Subcutaneous adipose tissue (tissue), 4 donors: ENCODE measurements around the gene KCNH4. TPM values are rescaled to one million over a fixed set of nuclear protein-coding genes. Genes with fewer than 3 reads are reported as not detected.

Experiments used
- total RNA-seq, 4 donors: library from RNA; depleted of rRNA; stranded (reverse); fragments of >200 nt; gene quantifications; one replicate each; pipeline ENCODE4 v1.1.0, GENCODE V29; 2016
- TF ChIP-seq, protein P1 (sequence below): fragments of 450-650 bp; IDR thresholded peaks from one replicate; pipeline ENCODE4 v1.5.1; 2016; ENCODE audit warnings: low read depth, mild to moderate bottlenecking, control low read depth, antibody characterized with exemption, moderate library complexity

The KCNH4 gene
- total RNA-seq, 4 donors from 2014 or later, result 0.16 to 0.34 (median 0.19) TPM; not detected in 1

GRCh38 chr17:42130310-42130936, 50.5 kb downstream of the KCNH4 start:
- TF ChIP-seq, protein P1, sequence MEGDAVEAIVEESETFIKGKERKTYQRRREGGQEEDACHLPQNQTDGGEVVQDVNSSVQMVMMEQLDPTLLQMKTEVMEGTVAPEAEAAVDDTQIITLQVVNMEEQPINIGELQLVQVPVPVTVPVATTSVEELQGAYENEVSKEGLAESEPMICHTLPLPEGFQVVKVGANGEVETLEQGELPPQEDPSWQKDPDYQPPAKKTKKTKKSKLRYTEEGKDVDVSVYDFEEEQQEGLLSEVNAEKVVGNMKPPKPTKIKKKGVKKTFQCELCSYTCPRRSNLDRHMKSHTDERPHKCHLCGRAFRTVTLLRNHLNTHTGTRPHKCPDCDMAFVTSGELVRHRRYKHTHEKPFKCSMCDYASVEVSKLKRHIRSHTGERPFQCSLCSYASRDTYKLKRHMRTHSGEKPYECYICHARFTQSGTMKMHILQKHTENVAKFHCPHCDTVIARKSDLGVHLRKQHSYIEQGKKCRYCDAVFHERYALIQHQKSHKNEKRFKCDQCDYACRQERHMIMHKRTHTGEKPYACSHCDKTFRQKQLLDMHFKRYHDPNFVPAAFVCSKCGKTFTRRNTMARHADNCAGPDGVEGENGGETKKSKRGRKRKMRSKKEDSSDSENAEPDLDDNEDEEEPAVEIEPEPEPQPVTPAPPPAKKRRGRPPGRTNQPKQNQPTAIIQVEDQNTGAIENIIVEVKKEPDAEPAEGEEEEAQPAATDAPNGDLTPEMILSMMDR, result no peak

DNA sequence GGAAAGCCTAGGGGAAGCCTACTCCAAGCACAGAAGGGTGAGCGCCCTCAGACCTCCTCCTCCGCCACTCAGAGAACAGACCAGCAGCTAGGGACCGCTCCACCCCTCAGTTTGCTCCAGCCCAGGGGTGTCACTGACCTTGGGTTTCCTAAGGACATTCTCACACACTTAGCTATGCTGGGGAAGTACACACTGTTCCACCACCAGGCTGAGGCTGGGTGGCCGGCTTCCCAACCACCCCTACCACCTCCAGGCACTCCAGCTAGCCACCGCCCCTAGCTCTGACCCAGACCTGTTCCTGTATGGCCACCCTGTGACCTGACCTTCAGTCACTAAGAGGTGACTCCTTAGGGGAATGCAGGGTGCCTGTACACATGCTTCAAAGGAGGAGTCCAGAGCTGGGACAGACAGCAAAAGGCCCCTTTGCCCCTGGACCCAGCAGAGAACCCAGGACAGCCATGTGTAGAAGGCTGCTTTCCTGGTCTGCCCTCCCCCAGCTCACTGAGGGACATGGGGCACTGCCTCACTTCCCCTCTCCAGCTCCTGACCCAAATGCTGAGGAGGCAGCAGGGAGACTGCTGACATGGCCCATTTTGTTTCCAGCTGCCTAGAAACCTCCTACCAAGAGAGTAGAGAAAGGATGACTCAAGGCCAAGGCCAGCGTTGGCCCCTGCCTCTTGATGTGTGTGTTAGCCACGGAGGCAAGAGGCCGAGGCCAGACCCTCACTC, 51.7 kb downstream of the KCNH4 start:
- TF ChIP-seq, protein P1, result no peak

- TF ChIP-seq, protein P1, result no peak
These were observed 53.5 kb downstream of the KCNH4 start for GRCh38 chr17:42127414-42127813.

GRCh38 chr17:42126836-42127235, 54.1 kb downstream of the KCNH4 start:
- TF ChIP-seq, protein P1, result no peak

- TF ChIP-seq, protein P1, result no peak
These were observed 55.4 kb downstream of the KCNH4 start for GRCh38 chr17:42125565-42125964.

- TF ChIP-seq, protein P1, result no peak
These were observed 56.7 kb downstream of the KCNH4 start for GRCh38 chr17:42124256-42124655.
